Loucy (cell line): ENCODE measurements around the gene ATG16L1.

Experiments used
- H2AFZ ChIP-seq: fragments of 200-600 bp; sonication (generic); 2 replicates; pipeline ENCODE4 v1.6.0; 2016; ENCODE audit warnings: antibody characterized with exemption, mild to moderate bottlenecking, low read length, moderate library complexity
- H3F3A ChIP-seq: fragments of 200-600 bp; 2 replicates; pipeline ENCODE4 v1.6.0; 2016; ENCODE audit warnings: antibody characterized with exemption, low read depth, mild to moderate bottlenecking
- H3K27me3 ChIP-seq: fragments of 200-600 bp; sonication (generic); 2 replicates; pipeline ENCODE4 v1.6.1; 2014; ENCODE audit warnings: low read length, mild to moderate bottlenecking; ENCODE audit not compliant: insufficient read depth, poor library complexity, severe bottlenecking
- H3K36me3 ChIP-seq: fragments of 200-600 bp; sonication (generic); 2 replicates; pipeline ENCODE4 v1.6.1; 2016; ENCODE audit warnings: low read length; ENCODE audit not compliant: insufficient read depth
- H3K4me1 ChIP-seq: fragments of 200-600 bp; sonication (generic); 2 replicates; pipeline ENCODE4 v1.5.1; 2014; ENCODE audit warnings: low read length, mild to moderate bottlenecking; ENCODE audit not compliant: insufficient read depth, poor library complexity, severe bottlenecking
- H3K4me2 ChIP-seq: fragments of 200-600 bp; sonication (generic); 2 replicates; pipeline ENCODE4 v1.6.0; 2014; ENCODE audit warnings: antibody characterized with exemption, low read length, low read depth, mild to moderate bottlenecking; ENCODE audit not compliant: poor library complexity, severe bottlenecking
- H3K4me3 ChIP-seq: fragments of 200-600 bp; sonication (generic); 2 replicates; pipeline ENCODE4 v1.5.1; 2014; ENCODE audit warnings: low read length, mild to moderate bottlenecking, mixed read lengths; ENCODE audit not compliant: poor library complexity, severe bottlenecking
- H3K79me2 ChIP-seq: fragments of 200-600 bp; sonication (generic); 2 replicates; pipeline ENCODE4 v1.6.1; 2014; ENCODE audit warnings: low read length; ENCODE audit not compliant: insufficient read depth
- H3K9ac ChIP-seq: fragments of 200-600 bp; sonication (generic); 2 replicates; pipeline ENCODE4 v1.6.0; 2014; ENCODE audit warnings: mild to moderate bottlenecking, low read depth, low read length, moderate library complexity; ENCODE audit not compliant: poor library complexity, severe bottlenecking
- H3K9me2 ChIP-seq: fragments of 200-600 bp; sonication (generic); replicated peaks from 2 replicates; pipeline ENCODE4 v1.6.1; 2016; ENCODE audit warnings: low read depth, low read length, mixed read lengths
- H3K9me3 ChIP-seq: fragments of 200-600 bp; sonication (generic); 2 replicates; pipeline ENCODE4 v1.6.1; 2014; ENCODE audit warnings: mild to moderate bottlenecking, antibody characterized with exemption, low read length, low read depth; ENCODE audit not compliant: insufficient read depth
- H4K20me1 ChIP-seq: fragments of 200-600 bp; sonication (generic); 2 replicates; pipeline ENCODE4 v1.6.0; 2014; ENCODE audit warnings: antibody characterized with exemption, low read length, mild to moderate bottlenecking; ENCODE audit not compliant: insufficient read depth, poor library complexity, severe bottlenecking
- CTCF ChIP-seq: fragments of 200-600 bp; sonication (generic); conservative IDR thresholded peaks from 2 replicates; pipeline ENCODE4 v1.5.1; 2014; ENCODE audit warnings: mild to moderate bottlenecking, antibody characterized with exemption, low read length
- EZH2phosphoT487 ChIP-seq: fragments of 200-600 bp; IDR thresholded peaks from 2 replicates; pipeline ENCODE4 v1.6.1; 2018; ENCODE audit warnings: antibody characterized with exemption, mild to moderate bottlenecking, moderate library complexity, borderline replicate concordance

The ATG16L1 gene

GRCh38 chr2:233323851-233324250 is 72.4 kb downstream of the ATG16L1 start:
- Histone ChIP-seq H3K4me1 (no peaks in the 10 kb centered on the region), H3F3A (no peaks in the 10 kb centered on the region), H3K27me3 (no peaks in the 10 kb centered on the region), H4K20me1 (no peaks in the 10 kb centered on the region), H3K9ac (no peak overlapping the region), H3K4me3 (no peak overlapping the region), H3K4me2 (no peak overlapping the region), H3K36me3 (no peaks in the 10 kb centered on the region), H3K9me2 (no peaks in the 10 kb centered on the region), H3K79me2 (no peaks in the 10 kb centered on the region), H2AFZ (no peak overlapping the region), H3K9me3 (no peaks in the 10 kb centered on the region)
- TF ChIP-seq EZH2phosphoT487 (no peak), CTCF (no peak)

GRCh38 chr2:233325256-233325655 is 73.8 kb downstream of the ATG16L1 start:
- Histone ChIP-seq H3K79me2 (no peaks in the 10 kb centered on the region), H3K9me3 (no peaks in the 10 kb centered on the region), H3K9me2 (no peaks in the 10 kb centered on the region), H3K36me3 (no peaks in the 10 kb centered on the region), H3F3A (no peaks in the 10 kb centered on the region), H3K4me3 (no peak overlapping the region), H3K27me3 (no peaks in the 10 kb centered on the region), H3K9ac (no peak overlapping the region), H3K4me2 (no peak overlapping the region), H4K20me1 (no peaks in the 10 kb centered on the region), H3K4me1 (peaks cover 4% of the 10 kb centered on the region), H2AFZ (no peak overlapping the region)
- no peak for TF ChIP-seq CTCF
- no peak for TF ChIP-seq EZH2phosphoT487

- TF ChIP-seq EZH2phosphoT487 (no peak), CTCF (no peak)
- Histone ChIP-seq H3K4me1 (peaks cover 5% of the 10 kb centered on the region), H3K4me3 (no peak overlapping the region), H3K9ac (no peak overlapping the region), H3K9me2 (no peaks in the 10 kb centered on the region), H2AFZ (no peak overlapping the region), H3K4me2 (no peak overlapping the region), H3K9me3 (no peaks in the 10 kb centered on the region), H3F3A (no peaks in the 10 kb centered on the region), H4K20me1 (no peaks in the 10 kb centered on the region), H3K36me3 (no peaks in the 10 kb centered on the region), H3K79me2 (no peaks in the 10 kb centered on the region), H3K27me3 (no peaks in the 10 kb centered on the region)
Measured at GRCh38 chr2:233325814-233326213, 74.3 kb downstream of the ATG16L1 start.
